Activated CD8-positive, alpha-beta T cell treated with anti-CD3 and anti-CD28 coated beads, Interleukin-2, amount 10 ng/mL, durations not matched to agents 7 days and 5 days (primary cell): ENCODE results near the gene MCRIP1. TPM values are rescaled to one million over a fixed set of nuclear protein-coding genes. Genes with fewer than 3 reads are reported as not detected.

Experiments
- ATAC-seq: fragments of 150-1000 bp; cut with Tn5 transposase; one replicate; pipeline ENCODE4 v1.10.0; 2021; ENCODE audit warnings: moderate library complexity
- CTCF ChIA-PET: fragments of 350-600 bp; sonication (Branson Sonifier 250); formaldehyde crosslinking; loops from one replicate; lab custom pipeline; 2021; ENCODE audit warnings: antibody characterized with exemption; lab: Charles Lee
- POLR2A ChIA-PET: fragments of 350-600 bp; sonication (Branson Sonifier 250); formaldehyde crosslinking; loops from one replicate; lab custom pipeline; 2021; ENCODE audit warnings: antibody characterized with exemption; lab: Charles Lee
- DNase-seq: peaks from one replicate; pipeline ENCODE4 v3.0.0-alpha.2; 2020
- H3K27ac Mint-ChIP-seq: one replicate; pipeline ENCODE4 v1.8.0; 2021; ENCODE audit warnings: mild to moderate bottlenecking, mixed read lengths
- H3K27me3 Mint-ChIP-seq: one replicate; pipeline ENCODE4 v1.8.0; 2021; ENCODE audit warnings: low read depth, mixed read lengths
- H3K36me3 Mint-ChIP-seq: one replicate; pipeline ENCODE4 v1.8.0; 2021; ENCODE audit warnings: low read depth, mixed read lengths
- H3K4me1 Mint-ChIP-seq: one replicate; pipeline ENCODE4 v1.8.0; 2021; ENCODE audit warnings: low read depth, mixed read lengths
- H3K4me3 Mint-ChIP-seq: one replicate; pipeline ENCODE4 v1.8.0; 2021; ENCODE audit warnings: mild to moderate bottlenecking, mixed read lengths
- H3K9me3 Mint-ChIP-seq: one replicate; pipeline ENCODE4 v1.8.0; 2022; ENCODE audit warnings: mixed read lengths; ENCODE audit not compliant: insufficient read depth
- total RNA-seq, 2 experiments: library from RNA; stranded (reverse); gene quantifications; one replicate each; pipeline ENCODE4 v1.2.3, GENCODE V29; 2021

MCRIP1 gene
- total RNA-seq, 2 experiments from 2014 or later, result 42.3 to 43.0 TPM

DNA sequence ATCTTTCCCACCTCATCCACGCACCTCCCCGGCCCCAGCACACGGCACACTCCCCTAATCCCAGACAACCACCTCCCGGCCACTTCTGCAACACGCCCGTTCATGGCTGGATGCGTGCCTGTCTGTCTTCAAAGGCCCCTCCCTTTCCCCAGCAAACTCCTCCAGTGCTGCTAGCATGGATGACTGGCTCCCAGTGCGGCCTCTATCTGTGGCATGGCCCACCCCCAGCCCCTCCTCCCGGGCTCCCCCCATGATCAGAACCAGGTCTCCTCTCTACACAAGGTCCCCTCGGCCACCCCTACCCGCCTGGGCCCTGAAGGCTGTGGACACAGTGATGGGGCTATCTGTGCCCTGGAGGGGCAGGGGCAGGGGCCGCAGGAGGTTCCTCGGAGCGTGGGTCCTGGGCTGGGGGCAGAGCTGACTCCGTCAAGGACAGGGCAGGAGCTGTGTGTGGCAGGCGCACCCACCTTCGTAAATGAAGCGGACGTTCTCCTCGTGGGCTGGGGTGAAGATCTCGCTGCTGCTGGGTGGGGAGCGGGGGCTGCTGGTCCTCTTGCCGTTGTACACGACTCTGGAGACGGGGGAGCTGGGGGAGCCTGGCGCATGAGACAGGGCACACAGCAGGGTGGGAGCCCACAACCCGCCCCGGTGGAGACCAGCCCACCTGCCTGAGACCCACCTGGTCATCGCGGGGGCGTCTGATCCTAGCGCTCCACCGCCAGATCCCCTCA lies 9.1 kb downstream of the MCRIP1 start:
- Mint-ChIP-seq H3K36me3 (no peaks in the 10 kb centered on the region), H3K27me3 (no peaks in the 10 kb centered on the region), H3K27ac (peak overlapping the region; percentile 46), H3K4me1 (peaks cover 22% of the 10 kb centered on the region), H3K4me3 (no peak overlapping the region), H3K9me3 (no peaks in the 10 kb centered on the region)
- ATAC-seq (no peak), DNase-seq (no peak)
- CTCF ChIA-PET, result no interaction called here
- POLR2A ChIA-PET, result no interaction called here

GRCh38 chr17:81822996-81823819 lies 9.9 kb downstream of the MCRIP1 start:
- DNase-seq, result no peak
- ChIA-PET CTCF (no interaction called here), POLR2A (no interaction called here)
- no peaks in the 10 kb centered on the region for H3K36me3 Mint-ChIP-seq
- no peaks in the 10 kb centered on the region for H3K9me3 Mint-ChIP-seq
- no peak for ATAC-seq
- no peak overlapping the region for H3K27ac Mint-ChIP-seq
- no peak overlapping the region for H3K4me3 Mint-ChIP-seq
- peaks cover 2% of the 10 kb centered on the region for H3K27me3 Mint-ChIP-seq
- H3K4me1 Mint-ChIP-seq, result peaks cover 15% of the 10 kb centered on the region

- Mint-ChIP-seq H3K4me3 (no peak overlapping the region), H3K36me3 (no peaks in the 10 kb centered on the region), H3K27ac (peak overlapping the region; percentile 69), H3K4me1 (peaks cover 12% of the 10 kb centered on the region), H3K27me3 (peaks cover 2% of the 10 kb centered on the region), H3K9me3 (no peaks in the 10 kb centered on the region)
- no peak for DNase-seq
- CTCF ChIA-PET, result no interaction called here
- no peak for ATAC-seq
- POLR2A ChIA-PET, result no interaction called here
Measured at GRCh38 chr17:81822312-81822637, 10.8 kb downstream of the MCRIP1 start.

DNA sequence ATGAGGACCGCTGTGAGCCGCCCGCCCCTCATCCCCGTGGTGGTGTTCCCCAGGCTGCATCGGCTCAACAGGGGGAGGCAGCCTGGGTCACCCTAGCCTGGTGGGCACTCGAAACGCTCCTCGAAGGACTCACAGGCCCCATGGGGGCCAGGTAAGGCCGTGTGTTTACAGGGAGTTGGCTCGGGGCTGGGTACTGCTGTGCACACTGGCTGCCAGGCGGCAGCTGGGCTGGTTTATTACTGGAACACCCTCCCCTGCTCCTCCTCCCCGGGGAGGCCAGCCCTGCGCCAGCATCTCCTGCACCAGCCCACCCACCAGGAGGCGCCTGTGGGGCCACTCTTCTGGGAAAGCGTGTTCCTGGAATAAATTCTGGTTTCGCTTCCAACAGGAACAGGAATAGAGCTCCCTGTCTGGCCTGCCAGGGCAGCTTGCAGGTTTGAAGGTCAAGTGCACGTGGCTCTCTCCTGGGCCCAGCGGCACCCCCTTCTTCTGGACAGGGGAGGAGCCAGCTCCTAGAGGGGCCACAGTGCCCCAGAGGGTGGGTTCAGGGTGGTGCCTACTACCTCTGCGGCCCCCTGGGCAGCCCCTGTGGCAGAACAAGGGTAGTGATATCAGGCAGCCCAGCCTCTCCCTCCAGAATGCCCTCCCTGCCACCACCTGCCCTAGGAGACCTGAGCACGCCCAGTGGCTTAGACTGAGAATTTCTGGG lies 11.3 kb downstream of the MCRIP1 start:
- peak; percentile 66 for ATAC-seq
- H3K27me3 Mint-ChIP-seq, result peaks cover 2% of the 10 kb centered on the region
- H3K4me3 Mint-ChIP-seq, result no peak overlapping the region
- peaks cover 12% of the 10 kb centered on the region for H3K4me1 Mint-ChIP-seq
- H3K36me3 Mint-ChIP-seq, result no peaks in the 10 kb centered on the region
- ChIA-PET POLR2A (no interaction called here), CTCF (no interaction called here)
- peak overlapping the region; percentile 69 for H3K27ac Mint-ChIP-seq
- H3K9me3 Mint-ChIP-seq, result no peaks in the 10 kb centered on the region
- peak; percentile 52 for DNase-seq

- ATAC-seq (no peak), DNase-seq (no peak)
- H3K4me1 Mint-ChIP-seq, result peaks cover 10% of the 10 kb centered on the region
Measured at GRCh38 chr17:81821147-81821546, 11.9 kb downstream of the MCRIP1 start.

GRCh38 chr17:81819708-81820107 lies 13.4 kb downstream of the MCRIP1 start:
- POLR2A ChIA-PET, result no interaction called here
- CTCF ChIA-PET, result no interaction called here

More at GRCh38 chr17:81821147-81821546, 11.9 kb downstream of the MCRIP1 start:
- Mint-ChIP-seq H3K4me3 (no peak overlapping the region), H3K27me3 (peaks cover 4% of the 10 kb centered on the region), H3K36me3 (no peaks in the 10 kb centered on the region), H3K9me3 (no peaks in the 10 kb centered on the region), H3K27ac (no peak overlapping the region)
- CTCF ChIA-PET, result no interaction called here
- POLR2A ChIA-PET, result no interaction called here

DNA sequence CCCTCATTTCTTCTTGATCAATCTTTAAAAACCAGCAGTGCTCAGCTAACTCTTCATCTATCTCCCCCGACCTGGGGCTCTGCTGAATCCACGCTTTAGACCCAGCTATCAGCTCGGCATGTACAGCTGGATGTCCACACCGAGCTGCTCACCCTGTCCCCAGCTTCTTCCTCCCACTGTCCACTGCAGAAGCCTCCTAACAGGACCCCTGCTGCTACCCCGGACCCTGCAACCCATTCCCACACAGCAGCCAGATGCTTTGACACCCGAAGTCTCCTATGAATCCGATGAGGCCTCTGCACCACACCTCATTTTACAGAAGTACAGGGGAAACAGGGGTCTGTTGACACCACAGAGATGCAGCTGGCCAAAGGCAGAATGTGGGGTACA lies 15.3 kb downstream of the MCRIP1 start:
- peaks cover 5% of the 10 kb centered on the region for H3K27me3 Mint-ChIP-seq
- H3K9me3 Mint-ChIP-seq, result no peaks in the 10 kb centered on the region
- DNase-seq, result no peak
- no peak for ATAC-seq
- peaks cover 9% of the 10 kb centered on the region for H3K4me1 Mint-ChIP-seq
- H3K36me3 Mint-ChIP-seq, result no peaks in the 10 kb centered on the region
- POLR2A ChIA-PET, result no interaction called here
- CTCF ChIA-PET, result no interaction called here
- no peak overlapping the region for H3K27ac Mint-ChIP-seq
- no peak overlapping the region for H3K4me3 Mint-ChIP-seq

More at GRCh38 chr17:81819708-81820107, 13.4 kb downstream of the MCRIP1 start:
- Mint-ChIP-seq H3K4me1 (peaks cover 9% of the 10 kb centered on the region), H3K36me3 (no peaks in the 10 kb centered on the region), H3K27ac (no peak overlapping the region), H3K4me3 (no peak overlapping the region), H3K27me3 (peaks cover 5% of the 10 kb centered on the region), H3K9me3 (no peaks in the 10 kb centered on the region)
- ATAC-seq (no peak), DNase-seq (no peak)

DNA sequence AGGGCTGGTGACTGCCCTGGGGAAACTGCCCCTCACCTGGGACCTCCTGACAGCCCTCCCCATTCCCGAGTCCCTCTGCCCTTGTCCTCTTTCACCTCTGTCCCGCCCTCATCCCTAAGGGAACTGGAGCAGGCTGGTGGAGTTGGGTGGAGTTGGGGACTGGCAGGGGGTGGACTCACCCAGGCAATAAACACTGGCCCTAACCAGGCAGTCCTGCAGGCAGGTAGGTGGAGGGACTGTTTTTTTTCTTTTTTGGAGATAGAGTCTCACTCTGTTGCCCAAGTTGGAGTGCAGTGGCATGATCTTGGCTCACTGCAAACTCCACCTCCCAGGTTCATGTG lies 17.5 kb downstream of the MCRIP1 start:
- H3K4me3 Mint-ChIP-seq, result no peak overlapping the region
- H3K4me1 Mint-ChIP-seq, result no peaks in the 10 kb centered on the region
- ATAC-seq, result no peak
- no peak for DNase-seq
- no peaks in the 10 kb centered on the region for H3K9me3 Mint-ChIP-seq
- no peak overlapping the region for H3K27ac Mint-ChIP-seq
- POLR2A ChIA-PET, result no interaction called here
- H3K27me3 Mint-ChIP-seq, result peaks cover 5% of the 10 kb centered on the region
- no peaks in the 10 kb centered on the region for H3K36me3 Mint-ChIP-seq
- CTCF ChIA-PET, result interaction anchor here (0.7 kb wide), 1 partner anchor 495 kb away, joined by 4 read pairs; no protein-coding TSS in a partner anchor

DNA sequence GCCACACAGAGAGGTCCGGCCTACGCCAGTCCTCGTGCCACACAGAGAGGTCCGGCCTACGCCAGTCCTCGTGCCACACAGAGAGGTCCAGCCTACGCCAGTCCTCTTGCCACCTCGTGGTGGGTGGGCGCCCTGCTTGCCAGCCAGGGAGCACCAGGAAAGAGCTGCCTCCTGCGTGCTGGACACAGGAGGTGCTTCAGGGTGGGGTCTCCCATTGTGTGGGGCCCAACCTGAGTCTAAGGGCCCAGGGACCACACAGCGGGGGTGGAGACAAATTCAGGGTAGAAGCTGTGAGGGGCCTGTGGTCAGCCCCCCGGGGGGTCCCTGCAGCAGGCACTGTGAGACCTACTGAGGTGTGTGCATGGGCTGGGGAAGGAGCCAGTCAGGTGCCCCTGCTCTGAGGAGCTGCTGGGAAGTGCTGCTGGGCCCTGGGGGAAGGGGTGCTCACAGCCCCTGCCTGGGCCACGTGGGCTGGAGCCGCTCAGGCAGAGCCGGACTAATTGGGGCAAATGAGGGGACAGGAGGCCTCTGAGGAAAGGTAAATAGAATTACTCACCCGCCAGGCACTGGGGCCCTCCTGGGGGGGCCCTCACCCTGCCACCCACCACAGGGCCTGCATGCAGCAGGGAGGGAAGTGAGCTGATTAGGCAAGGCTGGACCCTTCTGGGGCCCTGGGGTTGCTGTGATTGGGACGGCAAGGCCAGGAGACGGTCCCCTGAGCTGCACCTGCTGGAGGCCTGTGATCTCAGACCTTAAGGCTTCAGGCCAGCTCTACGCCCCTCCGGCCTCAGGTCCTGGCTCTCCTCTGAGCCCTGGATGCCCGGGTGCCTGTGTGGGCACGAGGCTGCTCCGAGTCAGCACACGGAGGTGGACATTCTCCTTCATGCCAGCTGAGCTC lies 18.1 kb downstream of the MCRIP1 start:
- ATAC-seq, result no peak
- ChIA-PET POLR2A (no interaction called here), CTCF (no interaction called here)

GRCh38 chr17:81813861-81814683 lies 19.0 kb downstream of the MCRIP1 start:
- ATAC-seq (no peak), DNase-seq (no peak)
- Mint-ChIP-seq H3K4me1 (no peaks in the 10 kb centered on the region), H3K4me3 (no peak overlapping the region), H3K36me3 (no peaks in the 10 kb centered on the region), H3K9me3 (no peaks in the 10 kb centered on the region), H3K27ac (no peak overlapping the region), H3K27me3 (peaks cover 9% of the 10 kb centered on the region)
- CTCF ChIA-PET, result no interaction called here
- POLR2A ChIA-PET, result no interaction called here

More for the DNA sequence above, 18.1 kb downstream of the MCRIP1 start:
- Mint-ChIP-seq H3K27ac (no peak overlapping the region), H3K4me3 (no peak overlapping the region), H3K9me3 (no peaks in the 10 kb centered on the region), H3K36me3 (no peaks in the 10 kb centered on the region), H3K27me3 (peaks cover 5% of the 10 kb centered on the region), H3K4me1 (no peaks in the 10 kb centered on the region)
- no peak for DNase-seq

- Mint-ChIP-seq H3K27me3 (peaks cover 9% of the 10 kb centered on the region), H3K4me3 (no peak overlapping the region), H3K27ac (no peak overlapping the region), H3K4me1 (no peaks in the 10 kb centered on the region), H3K9me3 (no peaks in the 10 kb centered on the region), H3K36me3 (no peaks in the 10 kb centered on the region)
- ChIA-PET POLR2A (no interaction called here), CTCF (no interaction called here)
- DNase-seq (no peak), ATAC-seq (no peak)
Measured at GRCh38 chr17:81813371-81813684, 19.8 kb downstream of the MCRIP1 start.
